BJ (cell line): ENCODE data around the gene ITPK1. TPM values are rescaled to one million over a fixed set of nuclear protein-coding genes. Genes with fewer than 3 reads are reported as not detected.

ENCODE experiments used
- CTCF ChIA-PET: fragments of 350-600 bp; formaldehyde crosslinking; extraction: SDS; loops from one replicate; lab custom pipeline; 2021; ENCODE audit warnings: antibody characterized with exemption, inconsistent platforms; lab: Yijun Ruan, JAX
- POLR2A ChIA-PET: fragments of 300-600 bp; sonication (Branson Sonifier 250); formaldehyde crosslinking; extraction: SDS; loops from one replicate; lab custom pipeline; 2021; ENCODE audit warnings: antibody characterized with exemption; lab: Charles Lee
- DNase-seq: peaks from one replicate; pipeline ENCODE4 v3.0.0-alpha.2; 2011; ENCODE audit warnings: low read depth
- H3K27me3 ChIP-seq: 2 replicates; pipeline ENCODE4 v1.6.0; 2011; ENCODE audit warnings: low read length; ENCODE audit not compliant: control insufficient read depth, insufficient read depth
- H3K36me3 ChIP-seq: 2 replicates; pipeline ENCODE4 v1.5.1; 2011; ENCODE audit warnings: low read length; ENCODE audit not compliant: control insufficient read depth, insufficient read depth
- H3K4me3 ChIP-seq: 2 replicates; pipeline ENCODE4 v1.5.1; 2011; ENCODE audit warnings: low read depth, mild to moderate bottlenecking, control low read depth, low read length
- polyA plus RNA-seq: library from polyadenylated mRNA; depleted of rRNA; stranded (reverse); fragments of >200 nt; gene quantifications from 2 replicates; pipeline ENCODE4 v1.2.3, GENCODE V29; 2011
- TF ChIP-seq, protein P1 (sequence below): IDR thresholded peaks from 2 replicates; pipeline ENCODE4 v1.5.1; 2011; ENCODE audit warnings: low read depth, mild to moderate bottlenecking, control low read depth, inconsistent platforms, low read length, moderate library complexity; ENCODE audit not compliant: insufficient read depth

Gene ITPK1
- polyA plus RNA-seq, 1 experiment: 49.0 TPM

GRCh38 chr14:93027810-93028723 lies 87.7 kb downstream of the ITPK1 start:
- no peak for DNase-seq
- ChIA-PET CTCF (no interaction called here), POLR2A (no interaction called here)
- H3K36me3 ChIP-seq: no peaks in the 10 kb centered on the region
- TF ChIP-seq, protein P1, sequence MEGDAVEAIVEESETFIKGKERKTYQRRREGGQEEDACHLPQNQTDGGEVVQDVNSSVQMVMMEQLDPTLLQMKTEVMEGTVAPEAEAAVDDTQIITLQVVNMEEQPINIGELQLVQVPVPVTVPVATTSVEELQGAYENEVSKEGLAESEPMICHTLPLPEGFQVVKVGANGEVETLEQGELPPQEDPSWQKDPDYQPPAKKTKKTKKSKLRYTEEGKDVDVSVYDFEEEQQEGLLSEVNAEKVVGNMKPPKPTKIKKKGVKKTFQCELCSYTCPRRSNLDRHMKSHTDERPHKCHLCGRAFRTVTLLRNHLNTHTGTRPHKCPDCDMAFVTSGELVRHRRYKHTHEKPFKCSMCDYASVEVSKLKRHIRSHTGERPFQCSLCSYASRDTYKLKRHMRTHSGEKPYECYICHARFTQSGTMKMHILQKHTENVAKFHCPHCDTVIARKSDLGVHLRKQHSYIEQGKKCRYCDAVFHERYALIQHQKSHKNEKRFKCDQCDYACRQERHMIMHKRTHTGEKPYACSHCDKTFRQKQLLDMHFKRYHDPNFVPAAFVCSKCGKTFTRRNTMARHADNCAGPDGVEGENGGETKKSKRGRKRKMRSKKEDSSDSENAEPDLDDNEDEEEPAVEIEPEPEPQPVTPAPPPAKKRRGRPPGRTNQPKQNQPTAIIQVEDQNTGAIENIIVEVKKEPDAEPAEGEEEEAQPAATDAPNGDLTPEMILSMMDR: no peak
- no peak overlapping the region for H3K4me3 ChIP-seq
- H3K27me3 ChIP-seq: no peaks in the 10 kb centered on the region

DNA sequence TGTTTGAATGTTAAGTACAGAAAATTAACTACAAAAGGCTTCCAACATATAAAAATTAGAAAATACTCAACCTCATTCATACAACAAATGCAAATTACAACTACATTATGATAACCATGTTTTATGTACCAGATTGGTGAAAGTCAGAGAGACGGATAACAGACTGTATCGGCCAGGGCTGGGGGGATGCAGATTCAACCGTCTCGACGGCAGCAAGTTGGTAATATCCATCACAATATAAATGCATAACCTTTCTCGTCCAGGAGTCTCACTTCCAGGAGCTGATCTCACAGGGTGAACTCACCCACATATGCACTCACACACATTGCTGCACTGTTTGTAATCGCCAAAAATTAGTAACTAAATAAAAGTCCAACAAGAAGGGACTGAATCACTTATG lies 89.4 kb downstream of the ITPK1 start:
- H3K27me3 ChIP-seq: no peaks in the 10 kb centered on the region
- TF ChIP-seq, protein P1: no peak
- DNase-seq: no peak
- H3K4me3 ChIP-seq: no peak overlapping the region
- POLR2A ChIA-PET: no interaction called here
- CTCF ChIA-PET: interaction anchor here (1.0 kb wide), 1 partner anchor 15 kb away, joined by 5 read pairs; no protein-coding TSS in a partner anchor
- no peaks in the 10 kb centered on the region for H3K36me3 ChIP-seq

DNA sequence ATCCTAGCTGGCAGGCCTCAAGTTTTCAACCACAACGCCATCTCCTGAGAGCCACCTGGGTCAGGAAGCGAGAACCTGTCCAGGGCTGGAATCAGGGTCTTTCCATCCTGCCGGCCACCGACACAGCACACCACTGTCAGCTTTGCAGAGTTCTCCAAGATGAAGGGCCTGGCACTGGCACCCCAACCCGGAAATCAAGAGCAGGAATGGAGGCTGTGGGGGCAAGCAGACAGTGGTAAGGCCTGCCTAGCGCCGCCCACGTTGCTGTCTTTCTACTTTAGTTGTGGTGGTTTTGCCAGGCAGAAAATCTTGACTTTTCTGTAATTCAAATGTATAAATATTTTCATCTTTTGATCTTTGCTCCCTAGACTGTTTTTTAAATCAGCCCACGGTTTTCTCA lies 90.7 kb downstream of the ITPK1 start:
- Histone ChIP-seq H3K36me3 (no peaks in the 10 kb centered on the region), H3K27me3 (no peaks in the 10 kb centered on the region), H3K4me3 (no peak overlapping the region)
- CTCF ChIA-PET: no interaction called here
- TF ChIP-seq, protein P1: no peak
- POLR2A ChIA-PET: no interaction called here
- no peak for DNase-seq

DNA sequence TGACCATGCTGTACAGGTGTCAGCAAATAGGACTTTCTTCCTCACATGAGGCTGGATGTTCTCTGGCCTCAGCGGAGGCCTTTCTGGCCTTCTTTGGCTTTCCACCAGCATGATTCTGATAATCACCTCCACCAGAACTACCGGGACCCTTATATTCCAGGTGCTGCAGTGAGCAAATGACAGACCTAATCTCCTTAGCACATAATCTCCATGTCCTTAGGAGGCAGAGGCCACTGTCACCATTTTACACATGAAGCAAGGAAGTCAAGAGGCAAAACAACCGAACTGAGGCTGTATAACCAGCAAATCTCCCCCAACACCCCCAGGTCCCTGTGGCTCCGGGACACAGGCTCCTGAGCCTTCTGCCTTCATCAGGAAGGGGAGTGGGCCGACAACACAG lies 91.2 kb downstream of the ITPK1 start:
- H3K4me3 ChIP-seq: no peak overlapping the region
- DNase-seq: no peak
- no peaks in the 10 kb centered on the region for H3K36me3 ChIP-seq
- TF ChIP-seq, protein P1: no peak
- CTCF ChIA-PET: interaction anchor here (1.2 kb wide), 1 partner anchor 10 kb away, joined by 3 read pairs; no protein-coding TSS in a partner anchor
- H3K27me3 ChIP-seq: no peaks in the 10 kb centered on the region
- POLR2A ChIA-PET: no interaction called here

- Histone ChIP-seq H3K36me3 (no peaks in the 10 kb centered on the region), H3K27me3 (no peaks in the 10 kb centered on the region), H3K4me3 (no peak overlapping the region)
- ChIA-PET CTCF (interaction anchor here (1.0 to 1.2 kb wide), 2 partner anchors 10 to 16 kb away, joined by 3 to 5 read pairs; no protein-coding TSS in a partner anchor), POLR2A (no interaction called here)
- TF ChIP-seq, protein P1: no peak
- DNase-seq: no peak
Observed at GRCh38 chr14:93023802-93024434, 91.8 kb downstream of the ITPK1 start.
